GM18868 (cell line): Measurements from ENCODE around the gene KRT32.

Experiments used
- ATAC-seq: cut with Tn5 transposase; IDR thresholded peaks from one replicate; pipeline ENCODE4 v1.9.1; 2021; ENCODE audit warnings: mild to moderate bottlenecking, moderate library complexity; ENCODE audit not compliant: unreplicated experiment

Gene KRT32

GRCh38 chr17:41467561-41467960, 375 bp upstream of the KRT32 start:
- no peak for ATAC-seq

DNA sequence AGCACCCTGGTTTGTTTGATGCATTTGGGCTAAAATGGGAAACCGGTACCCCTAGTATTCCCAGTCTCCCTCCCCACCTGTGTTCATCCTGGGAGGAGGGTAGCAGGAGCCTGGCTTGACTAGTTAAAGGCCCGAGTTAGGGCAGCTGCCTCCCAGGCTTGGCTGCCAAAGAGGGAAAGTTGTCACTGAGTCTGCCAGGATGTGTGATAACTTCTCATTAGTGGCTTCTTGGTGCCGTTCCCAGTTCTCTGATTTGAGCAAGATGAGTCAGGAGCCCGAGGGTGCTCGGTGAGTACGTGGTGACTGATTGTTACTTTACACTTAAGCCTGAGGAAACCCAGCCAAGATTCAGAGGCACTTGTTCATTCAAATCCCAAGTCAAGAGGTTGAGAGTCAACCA, 2.5 kb downstream of the KRT32 start:
- no peak for ATAC-seq

- no peak for ATAC-seq
Observed at GRCh38 chr17:41464173-41464572, 3.0 kb downstream of the KRT32 start.

DNA sequence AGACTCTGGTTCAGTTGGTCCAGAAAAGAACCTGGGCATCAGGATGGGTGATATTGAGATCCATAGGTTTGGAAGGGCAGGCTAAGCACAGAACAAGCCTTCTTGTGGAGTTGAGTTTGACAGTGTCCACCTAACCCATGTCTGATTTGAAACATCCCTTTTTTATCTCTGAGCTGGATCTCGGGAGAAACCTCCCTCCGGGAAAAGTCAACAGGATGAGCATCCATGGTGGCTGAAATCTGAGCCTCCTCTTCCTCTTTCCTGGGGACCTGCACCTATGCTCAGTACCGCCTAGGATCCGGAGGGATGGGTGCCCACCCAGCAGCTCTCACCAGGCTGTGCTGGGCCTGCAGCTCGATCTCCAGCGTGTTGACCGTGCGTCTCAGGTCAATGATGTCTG, 3.4 kb downstream of the KRT32 start:
- ATAC-seq: no peak

GRCh38 chr17:41462705-41463104, 4.5 kb downstream of the KRT32 start:
- no peak for ATAC-seq

DNA sequence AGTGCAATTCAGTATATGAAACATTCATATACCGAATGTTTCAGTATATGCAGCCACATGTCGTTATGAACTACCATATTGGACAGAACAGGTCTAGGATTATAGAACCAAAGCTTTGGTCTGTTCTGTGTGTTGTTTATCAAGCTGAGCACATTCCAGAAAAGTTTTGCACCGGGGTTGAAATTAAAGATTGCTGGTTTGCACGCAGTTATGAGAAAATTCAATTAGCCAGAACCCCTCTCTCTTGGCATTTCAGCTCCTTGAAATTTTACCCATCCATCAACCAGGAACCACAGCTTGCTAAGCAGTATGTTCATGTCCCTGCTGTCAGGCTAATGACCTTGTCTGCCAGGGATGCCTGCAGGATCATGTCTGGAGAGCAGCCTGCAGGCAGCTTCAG, 9.5 kb downstream of the KRT32 start:
- ATAC-seq: no peak

DNA sequence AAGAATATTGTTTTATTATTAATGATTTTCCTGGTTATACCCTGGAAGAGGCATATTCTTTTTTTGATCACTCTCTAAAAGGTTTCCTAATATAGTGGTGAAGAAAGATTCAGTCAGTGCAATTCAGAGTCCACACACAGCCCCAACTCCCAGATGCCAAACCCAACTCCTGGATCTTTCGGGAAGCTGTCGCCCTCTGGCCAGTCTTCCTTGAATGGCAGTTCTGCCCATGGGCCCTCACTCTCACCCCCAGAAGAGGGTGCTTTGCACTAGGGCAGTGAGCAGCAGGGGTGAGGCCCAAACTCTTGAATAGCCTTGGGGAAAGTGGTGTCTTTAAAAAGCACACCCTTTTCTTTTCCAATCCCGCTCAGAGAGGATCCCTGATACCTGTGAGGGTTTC, 11.0 kb downstream of the KRT32 start:
- no peak for ATAC-seq

- ATAC-seq: no peak
Observed at GRCh38 chr17:41455236-41455635, 11.9 kb downstream of the KRT32 start.

- no peak for ATAC-seq
Observed at GRCh38 chr17:41453066-41453465, 14.1 kb downstream of the KRT32 start.

DNA sequence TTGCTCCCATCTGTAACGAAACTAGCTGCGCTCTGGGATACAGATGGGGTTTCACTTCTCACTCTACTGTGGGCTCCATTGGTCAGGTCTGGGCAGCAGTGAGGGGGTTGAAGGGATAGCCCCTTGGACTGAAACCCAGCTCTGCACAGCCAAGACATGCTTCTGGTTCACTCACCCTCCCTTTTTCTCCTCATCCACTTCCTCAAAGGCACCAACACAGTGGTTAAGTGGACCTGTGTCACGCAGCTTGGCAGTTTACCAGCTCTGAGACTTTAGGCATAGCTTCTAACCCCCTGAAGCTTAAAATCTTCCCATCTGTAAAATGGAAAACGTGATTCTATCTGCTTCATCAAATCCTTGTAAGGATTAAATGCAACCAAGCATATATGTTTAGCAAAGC, 14.9 kb downstream of the KRT32 start:
- ATAC-seq: no peak

DNA sequence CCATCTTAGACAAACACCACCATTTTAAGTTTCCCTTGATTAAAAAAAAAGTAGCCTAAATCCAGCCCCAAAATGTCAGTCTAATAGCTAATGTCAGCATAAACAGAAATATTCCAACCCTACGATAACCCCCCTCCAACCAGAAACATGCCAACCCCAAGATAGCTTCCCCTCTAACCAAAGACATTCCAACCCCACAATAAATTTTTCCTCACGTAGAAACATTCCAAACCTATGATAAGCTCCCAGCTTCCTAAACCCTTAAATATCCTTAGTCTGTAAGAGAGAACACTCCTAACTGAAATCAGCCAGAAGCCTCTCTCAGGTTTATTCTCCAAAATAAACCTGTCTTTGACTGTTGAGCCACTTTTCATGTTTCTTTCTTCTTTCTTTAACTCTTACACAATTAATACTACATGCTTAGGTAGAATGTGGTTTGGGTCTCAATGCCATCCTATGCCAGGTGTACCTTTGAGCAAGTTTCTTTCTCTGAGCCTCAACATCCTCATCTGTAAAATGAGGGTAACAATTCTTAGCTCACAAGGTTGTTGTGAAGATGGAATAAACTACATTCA, 15.9 kb downstream of the KRT32 start:
- no peak for ATAC-seq

DNA sequence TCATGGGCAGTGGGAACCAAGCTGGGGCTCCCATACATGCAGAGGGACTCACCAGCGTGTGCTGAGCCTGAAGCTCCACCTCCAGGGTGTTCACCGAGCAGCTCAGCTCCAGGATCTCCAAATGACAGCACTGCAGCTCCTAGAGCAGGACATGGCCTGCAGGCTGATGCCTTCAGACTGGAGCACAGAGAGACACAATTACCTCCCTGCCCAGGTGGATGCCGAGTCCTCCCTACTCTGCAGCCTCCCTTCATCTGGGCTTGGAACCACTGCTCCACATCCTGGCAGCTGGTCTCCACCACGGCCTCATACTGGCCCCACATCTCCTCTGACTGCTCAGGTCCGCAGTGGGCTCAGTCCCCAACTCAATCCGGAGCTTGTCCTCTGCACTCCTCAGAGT, 18.2 kb downstream of the KRT32 start:
- ATAC-seq: no peak

- ATAC-seq: no peak
Observed at GRCh38 chr17:41448506-41448905, 18.7 kb downstream of the KRT32 start.

DNA sequence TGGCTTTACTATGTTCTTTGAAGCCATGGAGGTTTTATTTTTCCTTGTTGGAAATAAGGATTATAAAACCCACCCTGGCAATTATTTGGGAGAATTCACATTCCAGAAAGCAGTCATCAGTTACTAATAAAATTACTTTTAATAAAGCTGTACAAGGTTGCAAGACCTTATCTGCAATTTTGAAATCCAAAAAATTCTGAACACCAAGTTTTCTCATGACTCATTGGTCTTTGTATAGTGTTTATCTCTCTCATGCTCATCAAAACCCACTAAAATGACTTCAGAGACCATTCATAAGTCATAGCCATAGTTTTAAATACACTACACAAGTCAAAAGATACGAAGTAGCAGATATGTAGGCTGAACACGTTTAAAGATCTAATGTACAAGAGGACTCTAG, 20.4 kb downstream of the KRT32 start:
- no peak for ATAC-seq

DNA sequence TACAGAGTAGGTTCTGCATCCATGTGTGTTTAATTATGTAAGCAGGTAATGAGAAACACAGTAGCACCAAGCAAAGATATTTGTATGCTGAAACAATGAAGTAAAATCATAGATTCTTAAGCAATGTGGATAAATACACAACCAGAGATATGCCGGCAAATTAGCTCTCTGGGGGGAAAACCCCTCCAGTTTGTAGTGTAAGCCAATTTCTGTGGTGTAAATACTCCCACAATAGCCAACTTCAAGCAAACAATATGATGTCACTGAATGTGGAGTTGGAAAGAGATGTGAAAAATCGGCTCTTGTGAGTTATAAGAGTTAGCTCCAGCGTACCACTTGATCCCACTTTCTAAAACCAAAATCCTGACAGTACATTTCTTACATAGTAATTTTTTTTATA, 22.5 kb downstream of the KRT32 start:
- ATAC-seq: no peak

DNA sequence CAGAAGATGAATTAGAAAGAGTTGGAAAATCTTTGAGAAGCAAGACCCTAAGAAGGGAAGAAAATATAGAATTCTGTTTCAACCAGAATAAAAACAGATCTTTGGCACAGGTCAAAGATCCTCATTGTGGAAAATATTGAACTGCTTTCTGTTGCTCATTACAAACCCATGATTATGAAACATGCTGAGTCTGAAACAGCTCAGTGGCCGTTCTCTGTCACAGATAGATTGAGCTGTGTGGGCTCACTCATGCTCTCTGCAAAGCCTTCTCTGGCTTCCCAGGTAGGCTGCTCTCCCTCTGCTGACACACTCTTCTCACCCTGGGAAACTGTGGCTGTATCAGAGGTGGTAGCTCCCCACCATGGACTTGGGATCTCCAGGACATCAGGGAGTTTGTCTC, 23.0 kb downstream of the KRT32 start:
- ATAC-seq: no peak

- no peak for ATAC-seq
Observed at GRCh38 chr17:41442739-41443138, 24.4 kb downstream of the KRT32 start.

GRCh38 chr17:41440531-41441033, 26.6 kb downstream of the KRT32 start, which contains the start of gene KRT38:
Gene KRT38, minus strand, starts transcription at chr17:41440983. Its CDS starts 62 bp downstream, at chr17:41440921.
- no peak for ATAC-seq

DNA sequence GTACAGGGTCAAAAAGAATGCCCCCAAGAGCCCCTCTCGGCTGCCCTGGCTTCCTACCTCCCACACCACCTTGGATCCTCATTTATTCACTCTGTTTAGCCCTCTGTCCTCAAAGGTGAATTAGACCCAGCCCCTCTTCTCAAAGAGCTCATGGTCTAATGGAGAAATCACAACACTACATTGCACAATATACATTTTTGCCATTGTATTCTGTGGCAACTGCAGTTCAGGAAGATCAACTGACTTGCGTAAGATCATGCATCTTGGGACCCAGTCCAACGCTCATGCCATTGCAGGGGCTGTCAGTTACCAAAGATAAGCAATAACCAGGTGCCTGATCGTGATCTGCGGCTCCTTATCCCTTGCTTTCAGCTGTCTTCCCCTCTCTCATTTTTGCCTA, 27.8 kb downstream of the KRT32 start:
- ATAC-seq: no peak

- ATAC-seq: no peak
Observed at GRCh38 chr17:41437769-41438168, 29.4 kb downstream of the KRT32 start.

- ATAC-seq: no peak
Observed at GRCh38 chr17:41437254-41437653, 29.9 kb downstream of the KRT32 start.

GRCh38 chr17:41434415-41434814, 32.8 kb downstream of the KRT32 start:
- ATAC-seq: no peak

DNA sequence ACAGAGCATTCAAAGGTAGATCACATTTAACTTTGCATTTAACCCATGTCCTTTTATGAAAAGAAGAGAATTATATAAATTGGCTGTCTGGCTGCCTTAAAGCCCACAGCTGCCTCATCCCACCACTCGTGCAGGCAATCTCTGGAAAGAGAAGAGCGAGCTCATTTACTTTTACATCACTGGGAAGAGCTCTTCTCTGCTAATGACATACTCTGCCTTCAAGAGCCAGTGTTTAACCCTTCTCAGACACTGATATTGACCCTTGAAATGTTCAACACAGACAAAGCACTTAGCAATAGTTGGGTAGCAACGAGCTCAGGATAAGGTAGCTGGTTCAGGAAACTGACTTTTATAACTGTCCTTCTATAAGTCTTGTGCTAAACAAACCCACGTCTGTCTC, 33.2 kb downstream of the KRT32 start:
- no peak for ATAC-seq
